Cardiac fibroblast (primary cell): ENCODE measurements around the gene ZFYVE28.
"Not testable (repeated sequence)": the region's sequence is repeated elsewhere in the genome, so short reads cannot be mapped to it uniquely, and the experiment has no call there.

ENCODE experiments used
- DNase-seq, 2 donors: peaks; one replicate each; pipeline versions ENCODE4 v3.0.0 to v3.0.0-alpha.2; 2010; ENCODE audit warnings: low read depth in 2 of 2
- H3K4me3 ChIP-seq, 2 donors: replicated peaks in 1 of 2; 1 replicate in 1 of 2; 2 replicates in 1 of 2; pipeline ENCODE4 v1.5.1; 2011; ENCODE audit warnings: low read depth in 2 of 2, low read length in 2 of 2, mild to moderate bottlenecking in 2 of 2, moderate library complexity in 1 of 2
- TF ChIP-seq, protein P1 (sequence below): IDR thresholded peaks from one replicate; pipeline ENCODE4 v1.5.1; 2011; ENCODE audit warnings: low read depth, mild to moderate bottlenecking, low read length, inconsistent platforms

Gene ZFYVE28

GRCh38 chr4:2276581-2277325 lies 141.7 kb downstream of the ZFYVE28 start:
- TF ChIP-seq, protein P1, sequence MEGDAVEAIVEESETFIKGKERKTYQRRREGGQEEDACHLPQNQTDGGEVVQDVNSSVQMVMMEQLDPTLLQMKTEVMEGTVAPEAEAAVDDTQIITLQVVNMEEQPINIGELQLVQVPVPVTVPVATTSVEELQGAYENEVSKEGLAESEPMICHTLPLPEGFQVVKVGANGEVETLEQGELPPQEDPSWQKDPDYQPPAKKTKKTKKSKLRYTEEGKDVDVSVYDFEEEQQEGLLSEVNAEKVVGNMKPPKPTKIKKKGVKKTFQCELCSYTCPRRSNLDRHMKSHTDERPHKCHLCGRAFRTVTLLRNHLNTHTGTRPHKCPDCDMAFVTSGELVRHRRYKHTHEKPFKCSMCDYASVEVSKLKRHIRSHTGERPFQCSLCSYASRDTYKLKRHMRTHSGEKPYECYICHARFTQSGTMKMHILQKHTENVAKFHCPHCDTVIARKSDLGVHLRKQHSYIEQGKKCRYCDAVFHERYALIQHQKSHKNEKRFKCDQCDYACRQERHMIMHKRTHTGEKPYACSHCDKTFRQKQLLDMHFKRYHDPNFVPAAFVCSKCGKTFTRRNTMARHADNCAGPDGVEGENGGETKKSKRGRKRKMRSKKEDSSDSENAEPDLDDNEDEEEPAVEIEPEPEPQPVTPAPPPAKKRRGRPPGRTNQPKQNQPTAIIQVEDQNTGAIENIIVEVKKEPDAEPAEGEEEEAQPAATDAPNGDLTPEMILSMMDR: no peak
- no peak overlapping the region for H3K4me3 ChIP-seq
- no peak for DNase-seq

GRCh38 chr4:2275546-2276251 lies 142.7 kb downstream of the ZFYVE28 start:
- DNase-seq: no peak
- TF ChIP-seq, protein P1: no peak

DNA sequence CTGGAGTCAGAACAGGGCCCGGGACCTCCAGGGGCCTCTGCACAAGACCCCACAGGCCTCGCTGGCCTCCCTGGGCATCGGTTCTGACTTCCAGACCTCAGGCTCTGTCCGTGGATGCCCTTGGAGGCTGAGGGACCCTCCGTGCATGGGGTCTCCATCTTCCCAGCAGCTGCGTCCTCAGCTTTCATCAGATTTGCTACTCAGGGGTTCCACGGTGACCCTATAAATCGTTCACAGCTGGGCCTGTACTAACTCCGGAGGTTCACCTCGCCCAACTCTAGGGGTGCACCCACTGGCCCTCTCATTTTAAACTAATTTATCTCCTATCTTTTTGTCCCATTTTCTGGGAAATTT lies 143.4 kb downstream of the ZFYVE28 start:
- H3K4me3 ChIP-seq, DNase-seq: not testable (repeated sequence)

More at GRCh38 chr4:2275546-2276251, 142.7 kb downstream of the ZFYVE28 start:
- no peak overlapping the region for H3K4me3 ChIP-seq

DNA sequence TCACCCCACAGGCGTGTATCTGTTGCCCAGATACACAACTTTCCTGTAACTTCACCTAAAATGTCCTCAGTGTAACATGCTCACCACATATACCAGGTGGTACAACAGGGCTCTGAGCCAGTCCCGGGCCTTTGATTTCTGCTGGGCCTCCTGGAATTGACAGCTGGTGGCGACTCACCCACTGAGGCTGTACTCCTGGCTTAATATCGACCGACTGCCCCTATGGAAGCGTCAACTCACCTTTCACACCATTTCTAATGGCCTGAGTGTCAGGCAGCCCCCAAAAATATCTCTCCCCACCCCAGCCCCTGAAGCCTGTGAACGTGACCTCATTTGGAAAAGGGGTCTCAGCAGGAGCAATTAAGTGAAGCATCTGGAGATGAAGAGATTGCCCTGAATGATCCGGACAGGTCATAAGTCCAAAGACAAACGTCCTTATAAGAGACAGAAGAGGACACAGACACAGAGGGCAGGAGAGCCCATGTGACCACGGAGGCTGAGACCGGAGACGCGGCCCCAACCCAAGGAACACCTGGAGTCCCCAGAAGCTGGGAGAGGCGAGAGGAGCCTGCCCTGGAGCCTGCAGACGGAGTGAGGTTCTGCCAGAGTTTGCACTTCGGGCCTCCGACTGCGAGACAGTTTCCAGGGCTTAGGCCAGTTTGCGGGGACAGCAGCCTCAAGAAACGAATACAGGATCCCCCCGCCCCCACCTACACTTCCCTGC lies 144.0 kb downstream of the ZFYVE28 start:
- no peak overlapping the region for H3K4me3 ChIP-seq
- no peak for DNase-seq
- TF ChIP-seq, protein P1: no peak

GRCh38 chr4:2273657-2274319 lies 144.7 kb downstream of the ZFYVE28 start:
- TF ChIP-seq, protein P1: no peak
- no peak for DNase-seq
- H3K4me3 ChIP-seq: no peak overlapping the region

DNA sequence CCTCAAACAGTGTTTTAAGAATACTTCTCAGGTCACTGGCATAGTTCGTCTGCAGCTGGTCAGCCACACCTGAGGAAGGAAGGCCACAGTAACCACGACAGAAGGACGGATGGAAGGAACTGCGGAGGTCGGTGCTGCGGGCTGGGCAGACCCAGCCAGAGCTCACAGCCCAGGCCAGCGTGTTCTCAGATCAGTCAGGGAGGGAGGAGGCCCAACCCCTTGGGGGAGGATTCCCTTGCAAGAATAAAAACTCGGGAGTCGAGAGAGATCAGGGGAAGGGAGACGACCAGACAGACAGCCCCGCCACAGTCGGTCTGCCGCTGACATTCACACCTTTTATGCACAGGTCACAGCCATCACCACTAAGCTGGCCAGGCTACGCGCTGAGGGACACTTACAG lies 145.2 kb downstream of the ZFYVE28 start:
- no peak overlapping the region for H3K4me3 ChIP-seq
- no peak for DNase-seq
- TF ChIP-seq, protein P1: no peak

DNA sequence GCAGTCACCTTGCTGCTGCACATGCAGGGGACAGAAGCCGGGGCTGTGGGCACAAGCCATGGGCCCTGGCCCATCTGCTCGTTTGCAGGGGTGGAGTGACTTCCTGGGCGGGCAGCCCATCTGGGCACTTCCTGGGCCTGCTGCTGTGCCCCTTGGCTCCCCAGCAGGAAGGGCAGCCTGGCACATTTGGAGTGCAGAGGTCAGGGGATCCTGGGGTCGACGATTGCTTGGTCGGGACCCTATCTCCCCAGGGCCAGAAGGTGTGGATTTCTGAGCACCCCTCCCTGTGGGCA lies 145.7 kb downstream of the ZFYVE28 start:
- H3K4me3 ChIP-seq: no peak overlapping the region
- TF ChIP-seq, protein P1: no peak
- DNase-seq: no peak
